Lower lobe of right lung (tissue), 2 donors: ENCODE data around the gene DYNLL2. TPM values are rescaled to one million over a fixed set of nuclear protein-coding genes. Genes with fewer than 3 reads are reported as not detected.
"Not testable (repeated sequence)": the region's sequence is repeated elsewhere in the genome, so short reads cannot be mapped to it uniquely, and the experiment has no call there.

Source experiments
- ATAC-seq, 2 donors: fragments of 200-7000 bp; cut with Tn5 transposase; one replicate each; pipeline ENCODE4 v1.9.1; 2020 to 2022; ENCODE audit warnings: mild to moderate bottlenecking in 2 of 2, moderate library complexity in 2 of 2
- DNase-seq: peaks from one replicate; pipeline ENCODE4 v3.0.0-alpha.2; 2020
- H3K27ac ChIP-seq: fragments of 200-600 bp; one replicate; pipeline ENCODE4 v1.8.0; 2022
- H3K27me3 ChIP-seq: fragments of 200-600 bp; one replicate; pipeline ENCODE4 v1.8.0; 2022; ENCODE audit warnings: low read depth
- H3K36me3 ChIP-seq: fragments of 200-600 bp; one replicate; pipeline ENCODE4 v1.8.0; 2022; ENCODE audit warnings: mild to moderate bottlenecking
- H3K4me1 ChIP-seq: fragments of 200-600 bp; one replicate; pipeline ENCODE4 v1.8.0; 2022
- H3K4me3 ChIP-seq: fragments of 200-600 bp; one replicate; pipeline ENCODE4 v1.8.0; 2022; ENCODE audit warnings: mild to moderate bottlenecking
- H3K9me3 ChIP-seq: fragments of 200-600 bp; one replicate; pipeline ENCODE4 v1.8.0; 2022
- CTCF ChIP-seq: fragments of 200-600 bp; IDR thresholded peaks from one replicate; pipeline ENCODE4 v1.8.0; 2022; ENCODE audit warnings: antibody characterized with exemption, mild to moderate bottlenecking
- intact Hi-C: fragments of 100-400 bp; cut with DNase I; formaldehyde crosslinking; loops from one replicate; pipeline ENCODE4 v1.11.0; 2022
- total RNA-seq: library from RNA; stranded (reverse); fragmentation: NEBNext Ultra II Directional; extraction: Animal tissue kit (Norgen Biotek cat#: 25700); gene quantifications from one replicate; pipeline ENCODE4 v1.2.1, GENCODE V29; 2021
- donor health status: DM: no; HTN: yes; CAD: no; lungs with severe emphysema.

Gene DYNLL2
- total RNA-seq, 1 donor from 2014 or later, result 33.8 TPM

- Histone ChIP-seq H3K27ac (no peak overlapping the region), H3K27me3 (no peaks in the 10 kb centered on the region), H3K4me1 (peaks cover 8% of the 10 kb centered on the region), H3K36me3 (no peaks in the 10 kb centered on the region), H3K9me3 (no peaks in the 10 kb centered on the region), H3K4me3 (no peak overlapping the region)
- no peak for TF ChIP-seq CTCF
- DNase-seq (peak; percentile 55), ATAC-seq (peak; percentile 18 to 40)
- intact Hi-C loops, result no loop called here
These were observed 22.5 kb upstream of the DYNLL2 start for GRCh38 chr17:58060596-58061191.

- intact Hi-C loops, result no loop called here
- Histone ChIP-seq H3K4me3 (no peak overlapping the region), H3K27me3 (no peaks in the 10 kb centered on the region), H3K9me3 (no peaks in the 10 kb centered on the region), H3K4me1 (peaks cover 8% of the 10 kb centered on the region), H3K27ac (peak overlapping the region; percentile 13), H3K36me3 (no peaks in the 10 kb centered on the region)
- DNase-seq (no peak), ATAC-seq (peak in 1 of 2 donors; percentile 39)
- no peak for TF ChIP-seq CTCF
These were observed 21.5 kb upstream of the DYNLL2 start for GRCh38 chr17:58061672-58062071.

GRCh38 chr17:58065238-58065637 is 18.0 kb upstream of the DYNLL2 start:
- Histone ChIP-seq H3K27me3 (no peaks in the 10 kb centered on the region), H3K36me3 (no peaks in the 10 kb centered on the region), H3K4me3 (no peak overlapping the region), H3K4me1 (peaks cover 3% of the 10 kb centered on the region), H3K9me3 (no peaks in the 10 kb centered on the region), H3K27ac (no peak overlapping the region)
- DNase-seq (no peak), ATAC-seq (no peak)
- intact Hi-C loops, result no loop called here
- no peak for TF ChIP-seq CTCF

- intact Hi-C loops, result no loop called here
- no peak for TF ChIP-seq CTCF
These were observed 16.8 kb upstream of the DYNLL2 start for GRCh38 chr17:58066401-58066800.

GRCh38 chr17:58072862-58073261 is 10.4 kb upstream of the DYNLL2 start:
- no peaks in the 10 kb centered on the region for H3K9me3 ChIP-seq
- intact Hi-C loops, result no loop called here
- no peak for TF ChIP-seq CTCF
- ATAC-seq (no peak), DNase-seq (no peak)
- H3K27ac ChIP-seq, result no peak overlapping the region
- H3K27me3 ChIP-seq, result no peaks in the 10 kb centered on the region
- H3K36me3 ChIP-seq, result no peaks in the 10 kb centered on the region
- no peak overlapping the region for H3K4me3 ChIP-seq
- no peaks in the 10 kb centered on the region for H3K4me1 ChIP-seq

More at GRCh38 chr17:58066401-58066800, 16.8 kb upstream of the DYNLL2 start:
- Histone ChIP-seq H3K27me3 (no peaks in the 10 kb centered on the region), H3K27ac (no peak overlapping the region), H3K4me3 (no peak overlapping the region), H3K4me1 (no peaks in the 10 kb centered on the region), H3K36me3 (no peaks in the 10 kb centered on the region), H3K9me3 (no peaks in the 10 kb centered on the region)
- DNase-seq, result no peak
- no peak for ATAC-seq

GRCh38 chr17:58073266-58073665 is 10.0 kb upstream of the DYNLL2 start:
- H3K9me3 ChIP-seq, H3K4me1 ChIP-seq, H3K4me3 ChIP-seq, ATAC-seq, H3K36me3 ChIP-seq, H3K27me3 ChIP-seq, DNase-seq, H3K27ac ChIP-seq, intact Hi-C loops: not testable (repeated sequence)

GRCh38 chr17:58074406-58074805 is 8.8 kb upstream of the DYNLL2 start:
- ATAC-seq, H3K4me3 ChIP-seq, H3K4me1 ChIP-seq, H3K27me3 ChIP-seq, H3K36me3 ChIP-seq, DNase-seq, H3K27ac ChIP-seq, intact Hi-C loops, H3K9me3 ChIP-seq: not testable (repeated sequence)
